ENCODE measurements around the gene ITLN1. TPM values are rescaled to one million over a fixed set of nuclear protein-coding genes. Genes with fewer than 3 reads are reported as not detected.
"Not testable (repeated sequence)": the region's sequence is repeated elsewhere in the genome, so short reads cannot be mapped to it uniquely, and the experiment has no call there.

The ITLN1 gene
- not detected for polyA plus RNA-seq (2013, experiment 1 of 4)
- not detected for polyA plus RNA-seq (2013, experiment 2 of 4)
- not detected for polyA plus RNA-seq (2013, experiment 3 of 4)
- not detected for polyA plus RNA-seq (2013, experiment 4 of 4)

- H3K9me3 ChIP-seq (ENCODE audit: control insufficient read depth, low read length) = no peaks in the 10 kb centered on the region
- no peak within 1 kb of the TSS for H3K27ac ChIP-seq (ENCODE audit: insufficient read depth, low read depth, low read length, poor library complexity, severe bottlenecking)
- H3K27me3 ChIP-seq (ENCODE audit: control insufficient read depth, insufficient read depth, low read length, poor library complexity, severe bottlenecking) = no peaks in the 10 kb centered on the region
- H3K36me3 ChIP-seq (ENCODE audit: control insufficient read depth, insufficient read depth, low read length) = no peaks in the 10 kb centered on the region
- 81 to 88% methylated on average over 5 of the region's 5 CpGs for WGBS, 2 experiments
- no peak within 1 kb of the TSS for H3K4me3 ChIP-seq (ENCODE audit: insufficient read depth, low read depth, low read length)
- H3K4me1 ChIP-seq (ENCODE audit: control insufficient read depth, insufficient read depth, low read length) = no peaks in the 10 kb centered on the region
Measured at GRCh38 chr1:160885042-160885441, at the start of gene ITLN1. Gene ITLN1, minus strand, starts transcription at chr1:160885180. Its CDS starts 303 bp downstream, at chr1:160884877.

GRCh38 chr1:160933305-160933704, 48.3 kb upstream of the ITLN1 start:
- H3K9me3 ChIP-seq (ENCODE audit: control insufficient read depth, low read length); H3K4me1 ChIP-seq (ENCODE audit: control insufficient read depth, insufficient read depth, low read length); H3K4me3 ChIP-seq (ENCODE audit: insufficient read depth, low read depth, low read length); H3K27ac ChIP-seq (ENCODE audit: insufficient read depth, low read depth, low read length, poor library complexity, severe bottlenecking); H3K27me3 ChIP-seq (ENCODE audit: control insufficient read depth, insufficient read depth, low read length, poor library complexity, severe bottlenecking); H3K36me3 ChIP-seq (ENCODE audit: control insufficient read depth, insufficient read depth, low read length): not testable (repeated sequence)
- 96 to 97% methylated on average over 31 of the region's 31 CpGs for WGBS, 2 experiments

- WGBS, 2 experiments = 83 to 88% methylated on average over 5 of the region's 5 CpGs
- Histone ChIP-seq H3K36me3 (ENCODE audit: control insufficient read depth, insufficient read depth, low read length) (no peaks in the 10 kb centered on the region), H3K27ac (ENCODE audit: insufficient read depth, low read depth, low read length, poor library complexity, severe bottlenecking) (no peak overlapping the region), H3K4me1 (ENCODE audit: control insufficient read depth, insufficient read depth, low read length) (no peaks in the 10 kb centered on the region), H3K4me3 (ENCODE audit: insufficient read depth, low read depth, low read length) (no peak overlapping the region), H3K9me3 (ENCODE audit: control insufficient read depth, low read length) (peaks cover 4% of the 10 kb centered on the region), H3K27me3 (ENCODE audit: control insufficient read depth, insufficient read depth, low read length, poor library complexity, severe bottlenecking) (no peaks in the 10 kb centered on the region)
Measured at GRCh38 chr1:160925652-160926244, 40.8 kb upstream of the ITLN1 start.

- H3K4me1 ChIP-seq (ENCODE audit: control insufficient read depth, insufficient read depth, low read length) = no peaks in the 10 kb centered on the region
- WGBS, 2 experiments = 91% methylated on average over 6 to 7 of the region's 7 CpGs
- no peaks in the 10 kb centered on the region for H3K27me3 ChIP-seq (ENCODE audit: control insufficient read depth, insufficient read depth, low read length, poor library complexity, severe bottlenecking)
- no peaks in the 10 kb centered on the region for H3K36me3 ChIP-seq (ENCODE audit: control insufficient read depth, insufficient read depth, low read length)
- H3K27ac ChIP-seq (ENCODE audit: insufficient read depth, low read depth, low read length, poor library complexity, severe bottlenecking) = no peak overlapping the region
- peaks cover 4% of the 10 kb centered on the region for H3K9me3 ChIP-seq (ENCODE audit: control insufficient read depth, low read length)
- H3K4me3 ChIP-seq (ENCODE audit: insufficient read depth, low read depth, low read length) = no peak overlapping the region
Measured at GRCh38 chr1:160924791-160925651, 40.0 kb upstream of the ITLN1 start.

GRCh38 chr1:160916666-160917065, 31.7 kb upstream of the ITLN1 start:
- Histone ChIP-seq H3K36me3 (ENCODE audit: control insufficient read depth, insufficient read depth, low read length) (no peaks in the 10 kb centered on the region), H3K27ac (ENCODE audit: insufficient read depth, low read depth, low read length, poor library complexity, severe bottlenecking) (no peak overlapping the region), H3K4me3 (ENCODE audit: insufficient read depth, low read depth, low read length) (no peak overlapping the region), H3K9me3 (ENCODE audit: control insufficient read depth, low read length) (no peaks in the 10 kb centered on the region), H3K4me1 (ENCODE audit: control insufficient read depth, insufficient read depth, low read length) (no peaks in the 10 kb centered on the region), H3K27me3 (ENCODE audit: control insufficient read depth, insufficient read depth, low read length, poor library complexity, severe bottlenecking) (no peaks in the 10 kb centered on the region)
- WGBS, 2 experiments = 100% methylated on average over 1 to 2 of the region's 2 CpGs

GRCh38 chr1:160913229-160913628, 28.2 kb upstream of the ITLN1 start:
- 70 to 87% methylated on average over 6 of the region's 6 CpGs for WGBS, 2 experiments

GRCh38 chr1:160911925-160912324, 26.9 kb upstream of the ITLN1 start:
- Histone ChIP-seq H3K27ac (ENCODE audit: insufficient read depth, low read depth, low read length, poor library complexity, severe bottlenecking) (no peak overlapping the region), H3K4me3 (ENCODE audit: insufficient read depth, low read depth, low read length) (no peak overlapping the region), H3K27me3 (ENCODE audit: control insufficient read depth, insufficient read depth, low read length, poor library complexity, severe bottlenecking) (no peaks in the 10 kb centered on the region), H3K9me3 (ENCODE audit: control insufficient read depth, low read length) (no peaks in the 10 kb centered on the region), H3K4me1 (ENCODE audit: control insufficient read depth, insufficient read depth, low read length) (no peaks in the 10 kb centered on the region), H3K36me3 (ENCODE audit: control insufficient read depth, insufficient read depth, low read length) (no peaks in the 10 kb centered on the region)
- WGBS, 2 experiments = 84 to 97% methylated on average over 2 of the region's 2 CpGs

More at GRCh38 chr1:160913229-160913628, 28.2 kb upstream of the ITLN1 start:
- not testable (repeated sequence) for H3K27ac ChIP-seq (ENCODE audit: insufficient read depth, low read depth, low read length, poor library complexity, severe bottlenecking); H3K4me1 ChIP-seq (ENCODE audit: control insufficient read depth, insufficient read depth, low read length); H3K36me3 ChIP-seq (ENCODE audit: control insufficient read depth, insufficient read depth, low read length); H3K9me3 ChIP-seq (ENCODE audit: control insufficient read depth, low read length); H3K27me3 ChIP-seq (ENCODE audit: control insufficient read depth, insufficient read depth, low read length, poor library complexity, severe bottlenecking); H3K4me3 ChIP-seq (ENCODE audit: insufficient read depth, low read depth, low read length)

- WGBS, 2 experiments = 90 to 92% methylated on average over 7 of the region's 7 CpGs
- H3K4me1 ChIP-seq (ENCODE audit: control insufficient read depth, insufficient read depth, low read length) = no peaks in the 10 kb centered on the region
- H3K27me3 ChIP-seq (ENCODE audit: control insufficient read depth, insufficient read depth, low read length, poor library complexity, severe bottlenecking) = no peaks in the 10 kb centered on the region
- H3K27ac ChIP-seq (ENCODE audit: insufficient read depth, low read depth, low read length, poor library complexity, severe bottlenecking) = no peak overlapping the region
- no peak overlapping the region for H3K4me3 ChIP-seq (ENCODE audit: insufficient read depth, low read depth, low read length)
- no peaks in the 10 kb centered on the region for H3K9me3 ChIP-seq (ENCODE audit: control insufficient read depth, low read length)
- H3K36me3 ChIP-seq (ENCODE audit: control insufficient read depth, insufficient read depth, low read length) = no peaks in the 10 kb centered on the region
Measured at GRCh38 chr1:160911441-160911840, 26.5 kb upstream of the ITLN1 start.

- no peaks in the 10 kb centered on the region for H3K36me3 ChIP-seq (ENCODE audit: control insufficient read depth, insufficient read depth, low read length)
- no peak overlapping the region for H3K27ac ChIP-seq (ENCODE audit: insufficient read depth, low read depth, low read length, poor library complexity, severe bottlenecking)
- no peaks in the 10 kb centered on the region for H3K4me1 ChIP-seq (ENCODE audit: control insufficient read depth, insufficient read depth, low read length)
- H3K4me3 ChIP-seq (ENCODE audit: insufficient read depth, low read depth, low read length) = no peak overlapping the region
- no peaks in the 10 kb centered on the region for H3K9me3 ChIP-seq (ENCODE audit: control insufficient read depth, low read length)
- WGBS, 2 experiments = 72 to 77% methylated on average over 5 to 6 of the region's 6 CpGs
- H3K27me3 ChIP-seq (ENCODE audit: control insufficient read depth, insufficient read depth, low read length, poor library complexity, severe bottlenecking) = no peaks in the 10 kb centered on the region
Measured at GRCh38 chr1:160910170-160910750, 25.3 kb upstream of the ITLN1 start.

- WGBS, 2 experiments = 91 to 92% methylated on average over 7 of the region's 7 CpGs
- Histone ChIP-seq H3K27ac (ENCODE audit: insufficient read depth, low read depth, low read length, poor library complexity, severe bottlenecking) (no peak overlapping the region), H3K27me3 (ENCODE audit: control insufficient read depth, insufficient read depth, low read length, poor library complexity, severe bottlenecking) (no peaks in the 10 kb centered on the region), H3K4me3 (ENCODE audit: insufficient read depth, low read depth, low read length) (no peak overlapping the region), H3K4me1 (ENCODE audit: control insufficient read depth, insufficient read depth, low read length) (no peaks in the 10 kb centered on the region), H3K36me3 (ENCODE audit: control insufficient read depth, insufficient read depth, low read length) (no peaks in the 10 kb centered on the region), H3K9me3 (ENCODE audit: control insufficient read depth, low read length) (no peaks in the 10 kb centered on the region)
Measured at GRCh38 chr1:160907976-160908375, 23.0 kb upstream of the ITLN1 start.

Measured in ectodermal cell (in vitro differentiated cells).